Loucy (cell line): ENCODE data around the gene ARG2.

Experiments
- H2AFZ ChIP-seq: fragments of 200-600 bp; sonication (generic); 2 replicates; pipeline ENCODE4 v1.6.0; 2016; ENCODE audit warnings: antibody characterized with exemption, mild to moderate bottlenecking, low read length, moderate library complexity
- H3F3A ChIP-seq: fragments of 200-600 bp; 2 replicates; pipeline ENCODE4 v1.6.0; 2016; ENCODE audit warnings: antibody characterized with exemption, low read depth, mild to moderate bottlenecking
- H3K27me3 ChIP-seq: fragments of 200-600 bp; sonication (generic); 2 replicates; pipeline ENCODE4 v1.6.1; 2014; ENCODE audit warnings: low read length, mild to moderate bottlenecking; ENCODE audit not compliant: insufficient read depth, poor library complexity, severe bottlenecking
- H3K36me3 ChIP-seq: fragments of 200-600 bp; sonication (generic); 2 replicates; pipeline ENCODE4 v1.6.1; 2016; ENCODE audit warnings: low read length; ENCODE audit not compliant: insufficient read depth
- H3K4me1 ChIP-seq: fragments of 200-600 bp; sonication (generic); 2 replicates; pipeline ENCODE4 v1.5.1; 2014; ENCODE audit warnings: low read length, mild to moderate bottlenecking; ENCODE audit not compliant: insufficient read depth, poor library complexity, severe bottlenecking
- H3K4me2 ChIP-seq: fragments of 200-600 bp; sonication (generic); 2 replicates; pipeline ENCODE4 v1.6.0; 2014; ENCODE audit warnings: antibody characterized with exemption, low read length, low read depth, mild to moderate bottlenecking; ENCODE audit not compliant: poor library complexity, severe bottlenecking
- H3K4me3 ChIP-seq: fragments of 200-600 bp; sonication (generic); 2 replicates; pipeline ENCODE4 v1.5.1; 2014; ENCODE audit warnings: low read length, mild to moderate bottlenecking, mixed read lengths; ENCODE audit not compliant: poor library complexity, severe bottlenecking
- H3K79me2 ChIP-seq: fragments of 200-600 bp; sonication (generic); 2 replicates; pipeline ENCODE4 v1.6.1; 2014; ENCODE audit warnings: low read length; ENCODE audit not compliant: insufficient read depth
- H3K9ac ChIP-seq: fragments of 200-600 bp; sonication (generic); 2 replicates; pipeline ENCODE4 v1.6.0; 2014; ENCODE audit warnings: mild to moderate bottlenecking, low read depth, low read length, moderate library complexity; ENCODE audit not compliant: poor library complexity, severe bottlenecking
- H3K9me2 ChIP-seq: fragments of 200-600 bp; sonication (generic); replicated peaks from 2 replicates; pipeline ENCODE4 v1.6.1; 2016; ENCODE audit warnings: low read depth, low read length, mixed read lengths
- H3K9me3 ChIP-seq: fragments of 200-600 bp; sonication (generic); 2 replicates; pipeline ENCODE4 v1.6.1; 2014; ENCODE audit warnings: mild to moderate bottlenecking, antibody characterized with exemption, low read length, low read depth; ENCODE audit not compliant: insufficient read depth
- H4K20me1 ChIP-seq: fragments of 200-600 bp; sonication (generic); 2 replicates; pipeline ENCODE4 v1.6.0; 2014; ENCODE audit warnings: antibody characterized with exemption, low read length, mild to moderate bottlenecking; ENCODE audit not compliant: insufficient read depth, poor library complexity, severe bottlenecking
- CTCF ChIP-seq: fragments of 200-600 bp; sonication (generic); conservative IDR thresholded peaks from 2 replicates; pipeline ENCODE4 v1.5.1; 2014; ENCODE audit warnings: mild to moderate bottlenecking, antibody characterized with exemption, low read length
- EZH2phosphoT487 ChIP-seq: fragments of 200-600 bp; IDR thresholded peaks from 2 replicates; pipeline ENCODE4 v1.6.1; 2018; ENCODE audit warnings: antibody characterized with exemption, mild to moderate bottlenecking, moderate library complexity, borderline replicate concordance

The ARG2 gene

GRCh38 chr14:67697006-67697405, 77.3 kb downstream of the ARG2 start:
- Histone ChIP-seq H3K36me3 (peaks cover 6% of the 10 kb centered on the region; the same call in 1 of the 2 replicates), H3K79me2 (peaks cover 36% of the 10 kb centered on the region), H3K9me3 (no peaks in the 10 kb centered on the region), H3F3A (no peaks in the 10 kb centered on the region), H3K4me2 (no peak overlapping the region), H3K9me2 (no peaks in the 10 kb centered on the region), H3K4me3 (no peak overlapping the region), H2AFZ (no peak overlapping the region), H3K4me1 (peaks cover 20% of the 10 kb centered on the region), H3K27me3 (no peaks in the 10 kb centered on the region), H4K20me1 (peaks cover 23% of the 10 kb centered on the region), H3K9ac (no peak overlapping the region)
- TF ChIP-seq EZH2phosphoT487 (no peak), CTCF (no peak)

DNA sequence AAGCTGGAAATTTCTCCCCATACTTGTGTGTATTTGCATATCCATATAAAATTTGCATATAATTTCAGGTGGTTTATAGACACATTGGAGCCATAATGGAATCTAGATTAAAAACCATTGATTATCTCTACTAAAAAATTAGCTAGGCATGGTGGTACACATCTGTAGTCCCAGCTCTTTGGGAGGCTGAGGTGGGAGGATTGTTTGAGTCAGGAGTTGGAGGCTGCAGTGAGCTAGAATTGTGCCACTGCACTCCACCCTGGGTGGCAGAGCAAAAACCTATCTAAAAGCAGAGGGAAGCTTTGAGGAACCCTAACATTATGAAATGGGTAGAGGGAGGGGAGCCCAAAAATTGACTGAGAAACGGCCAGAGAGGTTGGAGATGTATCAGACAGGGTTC, 78.5 kb downstream of the ARG2 start:
- Histone ChIP-seq H2AFZ (no peak overlapping the region), H3K9me3 (no peaks in the 10 kb centered on the region), H3K36me3 (no peaks in the 10 kb centered on the region), H3K9ac (no peak overlapping the region), H3K79me2 (peaks cover 24% of the 10 kb centered on the region), H4K20me1 (peaks cover 11% of the 10 kb centered on the region), H3K4me3 (no peak overlapping the region), H3K4me1 (peaks cover 8% of the 10 kb centered on the region), H3F3A (no peaks in the 10 kb centered on the region), H3K9me2 (no peaks in the 10 kb centered on the region), H3K4me2 (no peak overlapping the region), H3K27me3 (no peaks in the 10 kb centered on the region)
- TF ChIP-seq CTCF (no peak), EZH2phosphoT487 (no peak)
